Sigmoid colon (tissue), 7 donors: Measurements from ENCODE around the gene MYO18B. TPM values are rescaled to one million over a fixed set of nuclear protein-coding genes. Genes with fewer than 3 reads are reported as not detected.

Experiments used
- DNase-seq: peaks from one replicate; pipeline ENCODE4 v3.0.0-alpha.2; 2019
- H3K27ac ChIP-seq, 4 donors: fragments of 200-600 bp; sonication (generic); one replicate each; pipeline ENCODE4 v1.5.1; 2016 to 2019; ENCODE audit warnings: mild to moderate bottlenecking in 1 of 4
- H3K27me3 ChIP-seq, 3 donors: fragments of 200-600 bp; sonication (generic); one replicate each; pipeline ENCODE4 v1.5.1; 2019; ENCODE audit warnings: mild to moderate bottlenecking in 1 of 3
- H3K36me3 ChIP-seq, 4 donors: fragments of 200-600 bp; sonication (generic); one replicate each; pipeline ENCODE4 v1.5.1; 2016 to 2019
- H3K4me1 ChIP-seq, 4 donors: fragments of 200-600 bp; sonication (generic); one replicate each; pipeline ENCODE4 v1.5.1; 2017 to 2019
- H3K4me3 ChIP-seq, 4 donors: fragments of 200-600 bp; sonication (generic); one replicate each; pipeline ENCODE4 v1.5.1; 2017 to 2019; ENCODE audit warnings: mild to moderate bottlenecking in 2 of 4, moderate library complexity in 1 of 4
- H3K9me3 ChIP-seq, 4 donors: fragments of 200-600 bp in 3 of 4; sonication (generic) in 3 of 4; one replicate each; pipeline versions ENCODE4 v1.5.1 to v1.6.1; 2013 to 2019
- EP300 ChIP-seq, 4 donors: sonication (generic); formaldehyde crosslinking; IDR thresholded peaks; one replicate each; pipeline ENCODE4 v1.6.1; 2017; ENCODE audit warnings: antibody characterized with exemption in 4 of 4
- POLR2A ChIP-seq, 2 donors: fragments of 450-650 bp; IDR thresholded peaks; one replicate each; pipeline ENCODE4 v1.6.1; 2016; ENCODE audit warnings: antibody characterized with exemption in 2 of 2, mild to moderate bottlenecking in 2 of 2, moderate library complexity in 2 of 2
- POLR2AphosphoS5 ChIP-seq, 4 donors: sonication (generic); formaldehyde crosslinking; IDR thresholded peaks; one replicate each; pipeline ENCODE4 v1.6.1; 2017; ENCODE audit warnings: antibody characterized with exemption in 4 of 4
- WGBS, 2 donors: extraction: QIAGEN DNeasy Blood & Tissue Kit; methylation state at CpG; one replicate each; pipeline ENCODE4 v1.1.7; 2013; 5-methylcytosine and 5-hydroxymethylcytosine counted together
- intact Hi-C: fragments of 100-400 bp; cut with DNase I; formaldehyde crosslinking; loops from one replicate; pipeline ENCODE4 v1.15.1; 2023
- polyA plus RNA-seq, 3 donors: library from polyadenylated mRNA; stranded (reverse); fragments of 200-250 nt; gene quantifications; one replicate each; pipeline ENCODE4 v1.2.3, GENCODE V29; 2013
- total RNA-seq, 4 donors: library from RNA; depleted of rRNA; stranded (reverse); fragments of >200 nt; gene quantifications; one replicate each; pipeline ENCODE4 v1.1.0, GENCODE V29; 2016
- TF ChIP-seq, protein P1 (sequence below), 4 experiments: fragments of 450-650 bp in 3 of 4; fragments of 200-600 bp in 1 of 4; IDR thresholded peaks; one replicate each; pipeline ENCODE4 v1.5.1; 2016 to 2019; ENCODE audit warnings: antibody characterized with exemption in 4 of 4, mild to moderate bottlenecking in 3 of 4, moderate library complexity in 2 of 4
- donor health status: healthy with polysubstance abuse.
- donor health status: Bipolar disorder and iron deficiency.
- donor health status: healthy.

MYO18B gene
- total and polyA plus RNA-seq, 7 donors = under 0.01 to 0.60 (median 0.30) TPM; not detected in 3

DNA sequence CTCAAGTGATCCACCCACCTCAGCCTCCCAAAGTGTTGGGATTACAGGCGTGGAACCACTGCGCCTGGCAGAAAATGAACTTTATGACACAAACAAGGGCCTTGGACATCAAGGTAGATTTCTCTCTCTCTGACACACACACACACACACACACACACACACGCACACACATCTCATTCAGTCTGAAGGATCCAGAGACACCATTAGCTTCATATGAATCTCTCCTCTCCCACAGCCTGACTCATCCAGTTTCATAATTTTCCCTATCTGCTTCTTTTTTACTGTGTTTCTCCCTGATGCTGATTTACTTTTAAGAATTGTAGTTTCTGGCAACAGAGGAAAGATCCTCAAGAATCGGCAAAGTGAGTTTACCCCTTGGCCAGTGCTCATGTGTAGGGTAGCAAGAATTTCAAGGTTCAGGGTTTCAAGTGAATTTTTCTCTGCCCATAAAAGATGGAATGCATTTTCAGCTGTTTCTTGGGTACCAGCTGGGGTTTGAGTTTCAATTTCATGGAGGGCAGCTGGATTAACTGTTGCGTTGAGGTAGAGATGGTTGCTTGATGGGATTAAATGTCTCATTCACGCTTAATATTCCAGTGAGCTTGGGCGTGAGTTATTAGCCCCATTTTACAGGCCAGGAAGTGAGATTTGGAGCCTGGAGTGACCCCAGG lies 3.5 kb downstream of the MYO18B start:
- TF ChIP-seq POLR2A (IDR thresholded peaks at IDR 0.05) (no peak), EP300 (IDR thresholded peaks at IDR 0.05) (no peak), POLR2AphosphoS5 (IDR thresholded peaks at IDR 0.05) (no peak)
- TF ChIP-seq, protein P1, sequence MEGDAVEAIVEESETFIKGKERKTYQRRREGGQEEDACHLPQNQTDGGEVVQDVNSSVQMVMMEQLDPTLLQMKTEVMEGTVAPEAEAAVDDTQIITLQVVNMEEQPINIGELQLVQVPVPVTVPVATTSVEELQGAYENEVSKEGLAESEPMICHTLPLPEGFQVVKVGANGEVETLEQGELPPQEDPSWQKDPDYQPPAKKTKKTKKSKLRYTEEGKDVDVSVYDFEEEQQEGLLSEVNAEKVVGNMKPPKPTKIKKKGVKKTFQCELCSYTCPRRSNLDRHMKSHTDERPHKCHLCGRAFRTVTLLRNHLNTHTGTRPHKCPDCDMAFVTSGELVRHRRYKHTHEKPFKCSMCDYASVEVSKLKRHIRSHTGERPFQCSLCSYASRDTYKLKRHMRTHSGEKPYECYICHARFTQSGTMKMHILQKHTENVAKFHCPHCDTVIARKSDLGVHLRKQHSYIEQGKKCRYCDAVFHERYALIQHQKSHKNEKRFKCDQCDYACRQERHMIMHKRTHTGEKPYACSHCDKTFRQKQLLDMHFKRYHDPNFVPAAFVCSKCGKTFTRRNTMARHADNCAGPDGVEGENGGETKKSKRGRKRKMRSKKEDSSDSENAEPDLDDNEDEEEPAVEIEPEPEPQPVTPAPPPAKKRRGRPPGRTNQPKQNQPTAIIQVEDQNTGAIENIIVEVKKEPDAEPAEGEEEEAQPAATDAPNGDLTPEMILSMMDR (IDR thresholded peaks at IDR 0.05) = no peak
- peak; percentile 12 for DNase-seq
- intact Hi-C loops = no loop called here
- Histone ChIP-seq H3K36me3 (no peaks in the 10 kb centered on the region), H3K9me3 (no peaks in the 10 kb centered on the region), H3K4me3 (no peak overlapping the region), H3K4me1 (no peaks in the 10 kb centered on the region), H3K27ac (no peak overlapping the region), H3K27me3 (no peaks in the 10 kb centered on the region)
- WGBS, 2 donors = 55 to 80% methylated on average over 7 of the region's 7 CpGs

DNA sequence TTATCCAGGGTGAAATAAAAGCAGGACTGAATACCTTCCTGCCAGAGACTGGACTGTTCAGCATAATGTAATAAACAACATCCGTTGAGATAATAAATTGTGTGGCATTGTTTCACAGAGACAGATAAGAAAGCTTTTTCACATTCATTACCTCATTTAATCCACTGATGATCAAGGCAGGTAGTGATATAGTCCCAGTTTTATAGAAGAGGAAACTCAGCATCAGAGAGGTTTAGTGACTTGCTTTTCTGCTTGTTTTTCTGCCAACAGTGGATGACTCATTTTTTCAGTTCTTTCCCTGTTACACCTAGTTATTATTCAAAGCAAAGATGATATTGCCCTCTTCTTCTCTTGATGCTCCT lies 4.0 kb downstream of the MYO18B start:
- Histone ChIP-seq H3K4me1 (no peaks in the 10 kb centered on the region), H3K36me3 (no peaks in the 10 kb centered on the region), H3K27me3 (no peaks in the 10 kb centered on the region), H3K4me3 (no peak overlapping the region), H3K27ac (no peak overlapping the region), H3K9me3 (no peaks in the 10 kb centered on the region)
- TF ChIP-seq, protein P1 (IDR thresholded peaks at IDR 0.05) = no peak
- TF ChIP-seq POLR2AphosphoS5 (IDR thresholded peaks at IDR 0.05) (no peak), EP300 (IDR thresholded peaks at IDR 0.05) (no peak), POLR2A (IDR thresholded peaks at IDR 0.05) (no peak)
- 0 to 14% methylated on average over 1 of the region's 1 CpG for WGBS, 2 donors
- no peak for DNase-seq
- intact Hi-C loops = no loop called here

DNA sequence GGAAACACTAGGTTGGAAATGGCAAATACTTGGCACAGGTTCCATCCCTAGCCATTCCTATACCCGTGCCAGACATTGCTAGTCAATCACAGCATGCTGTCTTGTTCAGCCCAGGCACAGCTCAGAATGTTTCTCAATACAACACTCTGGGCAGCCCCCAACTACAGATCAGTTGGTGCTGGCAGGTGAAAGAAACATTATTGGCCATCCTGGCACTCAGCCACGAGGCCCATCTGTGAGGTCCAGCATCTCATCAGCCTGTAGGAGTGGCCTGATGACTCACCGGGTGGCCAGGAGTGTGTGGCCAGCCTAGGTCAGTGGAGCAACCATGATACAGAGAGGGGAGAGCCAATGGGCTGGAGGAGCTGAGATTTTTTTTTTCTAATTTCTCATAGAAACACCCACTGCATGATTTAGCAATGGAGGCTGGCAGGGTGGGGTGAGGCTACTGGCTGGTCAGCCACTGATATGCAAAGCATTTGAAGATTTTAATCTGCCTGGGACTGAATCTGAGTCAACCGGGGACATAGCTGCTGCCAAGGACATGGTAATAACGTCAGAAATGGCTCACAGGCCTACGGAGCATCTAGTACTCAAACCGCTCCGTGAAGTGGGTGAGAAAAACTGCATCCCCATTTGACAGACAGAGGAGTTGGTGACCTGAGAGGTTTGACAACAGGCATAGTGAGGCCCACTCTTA lies 5.4 kb downstream of the MYO18B start:
- no peak for DNase-seq
- 75 to 80% methylated on average over 8 of the region's 8 CpGs for WGBS, 2 donors
- no peaks in the 10 kb centered on the region for H3K4me1 ChIP-seq
- no peak overlapping the region for H3K4me3 ChIP-seq
- intact Hi-C loops = no loop called here
- H3K36me3 ChIP-seq = no peaks in the 10 kb centered on the region
- no peak overlapping the region for H3K27ac ChIP-seq
- no peaks in the 10 kb centered on the region for H3K27me3 ChIP-seq
- TF ChIP-seq, protein P1 (IDR thresholded peaks at IDR 0.05) = no peak
- TF ChIP-seq POLR2A (IDR thresholded peaks at IDR 0.05) (no peak), EP300 (IDR thresholded peaks at IDR 0.05) (no peak), POLR2AphosphoS5 (IDR thresholded peaks at IDR 0.05) (no peak)
- H3K9me3 ChIP-seq = no peaks in the 10 kb centered on the region

DNA sequence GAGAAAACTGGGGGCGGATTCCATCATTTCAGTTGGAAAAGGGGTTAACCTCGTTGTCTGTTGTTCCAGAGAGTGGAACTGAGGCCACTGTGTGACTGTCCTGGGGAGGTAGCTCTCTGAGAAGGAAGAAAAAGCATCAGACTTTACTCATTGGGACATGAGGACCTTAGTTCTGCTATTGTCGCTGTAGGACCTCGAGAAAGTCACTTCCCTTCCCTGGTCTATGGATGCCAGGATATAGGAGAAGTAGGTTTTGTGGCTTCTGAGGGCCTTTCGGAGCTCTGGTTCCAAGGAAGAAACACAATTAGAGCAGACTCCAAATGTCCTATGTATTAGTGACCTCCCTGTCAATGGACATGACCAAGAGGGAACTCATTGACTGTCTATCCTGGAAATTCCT lies 6.2 kb downstream of the MYO18B start:
- TF ChIP-seq POLR2AphosphoS5 (IDR thresholded peaks at IDR 0.05) (no peak), EP300 (IDR thresholded peaks at IDR 0.05) (no peak), POLR2A (IDR thresholded peaks at IDR 0.05) (no peak)
- TF ChIP-seq, protein P1 (IDR thresholded peaks at IDR 0.05) = no peak
- DNase-seq = no peak
- 81 to 84% methylated on average over 5 of the region's 5 CpGs for WGBS, 2 donors
- no peaks in the 10 kb centered on the region for H3K36me3 ChIP-seq
- H3K27ac ChIP-seq = no peak overlapping the region
- no peaks in the 10 kb centered on the region for H3K9me3 ChIP-seq
- H3K4me1 ChIP-seq = no peaks in the 10 kb centered on the region
- no peak overlapping the region for H3K4me3 ChIP-seq
- intact Hi-C loops = no loop called here
- H3K27me3 ChIP-seq = no peaks in the 10 kb centered on the region
